CD4-positive, alpha-beta T cell (primary cell): Measurements from ENCODE around the gene GRK5. TPM values are rescaled to one million over a fixed set of nuclear protein-coding genes. Genes with fewer than 3 reads are reported as not detected.

ENCODE experiments used
- ATAC-seq: fragments of 200-7000 bp; cut with Tn5 transposase; one replicate; pipeline ENCODE4 v1.10.0; 2022; ENCODE audit warnings: mild to moderate bottlenecking; ENCODE audit not compliant: poor library complexity
- CTCF ChIA-PET: fragments of 350-600 bp; sonication (Branson Sonifier 250); formaldehyde crosslinking; loops from one replicate; lab custom pipeline; 2021; ENCODE audit warnings: antibody characterized with exemption, inconsistent platforms; lab: Charles Lee
- POLR2A ChIA-PET: fragments of 350-600 bp; sonication (Branson Sonifier 250); formaldehyde crosslinking; loops from one replicate; lab custom pipeline; 2021; ENCODE audit warnings: antibody characterized with exemption, inconsistent platforms; lab: Charles Lee
- DNase-seq, 14 experiments: peaks; one replicate each; pipeline ENCODE4 v3.0.0-alpha.2; 2013 to 2020; ENCODE audit warnings: mixed read lengths in 2 of 14
- H3K27ac ChIP-seq, 2 donors: one replicate each; pipeline versions ENCODE4 v1.5.1 to v1.7.0; 2013; ENCODE audit warnings: low read length in 2 of 2, low read depth in 1 of 2, mild to moderate bottlenecking in 1 of 2
- H3K27me3 ChIP-seq, 2 experiments: 1 replicate in 1 of 2; 2 replicates in 1 of 2; pipeline versions ENCODE4 v1.6.1 to v1.7.0; 2013; ENCODE audit warnings: low read length in 2 of 2, control low read depth in 1 of 2, mild to moderate bottlenecking in 1 of 2, moderate library complexity in 1 of 2; ENCODE audit not compliant: insufficient read depth in 2 of 2, control insufficient read depth in 1 of 2
- H3K36me3 ChIP-seq: one replicate; pipeline ENCODE4 v1.6.1; 2013; ENCODE audit warnings: low read length, control low read depth; ENCODE audit not compliant: insufficient read depth
- H3K4me1 ChIP-seq: one replicate; pipeline ENCODE4 v1.6.1; 2013; ENCODE audit warnings: low read length, control low read depth; ENCODE audit not compliant: insufficient read depth
- H3K4me3 ChIP-seq: one replicate; pipeline ENCODE4 v1.5.1; 2013; ENCODE audit warnings: mild to moderate bottlenecking, low read length, moderate library complexity
- H3K9me3 ChIP-seq, 2 experiments: 1 replicate in 1 of 2; 2 replicates in 1 of 2; pipeline versions ENCODE4 v1.6.1 to v1.7.0; 2013; ENCODE audit warnings: low read length in 2 of 2, mild to moderate bottlenecking in 2 of 2, control low read depth in 1 of 2, moderate library complexity in 1 of 2; ENCODE audit not compliant: control insufficient read depth in 1 of 2, insufficient read depth in 1 of 2
- H3K27ac Mint-ChIP-seq: one replicate; pipeline ENCODE4 v1.8.0; 2020; ENCODE audit warnings: mixed read lengths
- H3K27me3 Mint-ChIP-seq: one replicate; pipeline ENCODE4 v1.8.0; 2021; ENCODE audit warnings: mixed read lengths
- H3K36me3 Mint-ChIP-seq: one replicate; pipeline ENCODE4 v1.8.0; 2021; ENCODE audit warnings: low read depth, mixed read lengths
- H3K4me1 Mint-ChIP-seq: one replicate; pipeline ENCODE4 v1.8.0; 2021; ENCODE audit warnings: low read depth, mixed read lengths
- H3K4me3 Mint-ChIP-seq: one replicate; pipeline ENCODE4 v1.8.0; 2020; ENCODE audit warnings: mild to moderate bottlenecking, mixed read lengths
- H3K9me3 Mint-ChIP-seq: one replicate; pipeline ENCODE4 v1.8.0; 2020; ENCODE audit warnings: mixed read lengths
- intact Hi-C, 2 experiments: fragments of 100-400 bp; cut with DNase I in 1 of 2; cut with micrococcal nuclease in 1 of 2; formaldehyde crosslinking; loops; one replicate each; pipeline versions ENCODE4 v1.15.1 to v1.9.0; 2023 to 2025; cut with DNase I, micrococcal nuclease
- total RNA-seq, 174 experiments: library from RNA in 2 of 174; stranded (reverse) in 2 of 174; gene quantifications; one replicate each; pipeline ENCODE4 v1.2.3 and lab custom pipeline; 2021 to 2026
- TF ChIP-seq, protein P1 (sequence below): fragments of 200-600 bp; IDR thresholded peaks from one replicate; pipeline ENCODE4 v1.8.0; 2022; ENCODE audit warnings: antibody characterized with exemption, mild to moderate bottlenecking

GRK5 gene
- total RNA-seq, 2 experiments from 2014 or later = 19.2 to 20.8 TPM

GRCh38 chr10:119443970-119444660 lies 236.7 kb downstream of the GRK5 start:
- POLR2A ChIA-PET = interaction anchor here (0.6 to 2.4 kb wide), 3 partner anchors 98 to 237 kb away, joined by 3 to 11 read pairs (median 3); partner anchors contain the start of genes GRK5 and RGS10
- no peak overlapping the region for H3K4me3 Mint-ChIP-seq
- TF ChIP-seq, protein P1, sequence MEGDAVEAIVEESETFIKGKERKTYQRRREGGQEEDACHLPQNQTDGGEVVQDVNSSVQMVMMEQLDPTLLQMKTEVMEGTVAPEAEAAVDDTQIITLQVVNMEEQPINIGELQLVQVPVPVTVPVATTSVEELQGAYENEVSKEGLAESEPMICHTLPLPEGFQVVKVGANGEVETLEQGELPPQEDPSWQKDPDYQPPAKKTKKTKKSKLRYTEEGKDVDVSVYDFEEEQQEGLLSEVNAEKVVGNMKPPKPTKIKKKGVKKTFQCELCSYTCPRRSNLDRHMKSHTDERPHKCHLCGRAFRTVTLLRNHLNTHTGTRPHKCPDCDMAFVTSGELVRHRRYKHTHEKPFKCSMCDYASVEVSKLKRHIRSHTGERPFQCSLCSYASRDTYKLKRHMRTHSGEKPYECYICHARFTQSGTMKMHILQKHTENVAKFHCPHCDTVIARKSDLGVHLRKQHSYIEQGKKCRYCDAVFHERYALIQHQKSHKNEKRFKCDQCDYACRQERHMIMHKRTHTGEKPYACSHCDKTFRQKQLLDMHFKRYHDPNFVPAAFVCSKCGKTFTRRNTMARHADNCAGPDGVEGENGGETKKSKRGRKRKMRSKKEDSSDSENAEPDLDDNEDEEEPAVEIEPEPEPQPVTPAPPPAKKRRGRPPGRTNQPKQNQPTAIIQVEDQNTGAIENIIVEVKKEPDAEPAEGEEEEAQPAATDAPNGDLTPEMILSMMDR = no peak

DNA sequence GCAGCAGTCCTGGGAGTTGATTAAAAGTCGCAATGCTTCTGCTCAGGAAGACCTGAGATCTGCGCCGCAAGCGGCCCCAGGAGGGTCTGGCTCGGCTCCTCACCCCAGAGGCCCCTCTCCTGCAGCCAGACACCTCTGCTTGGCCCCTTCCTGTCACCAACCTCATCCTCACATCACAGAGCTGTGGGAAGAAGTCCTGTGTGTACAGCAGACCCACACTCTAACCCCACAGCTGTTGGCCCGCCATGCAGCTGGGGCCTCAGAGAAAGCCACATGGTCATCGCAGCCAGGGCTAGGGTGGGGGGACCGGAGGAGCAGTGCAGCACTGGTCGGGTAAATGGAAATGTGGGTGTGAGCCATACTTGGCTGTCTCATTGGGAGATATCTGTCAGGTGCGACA lies 237.5 kb downstream of the GRK5 start:
- intact Hi-C loops = loop anchor here (1.0 to 5.0 kb wide), 7 partner anchors 44 to 303 kb away; partner anchors contain the start of genes RGS10 (in 1 of the 2) and TIAL1 (in 1 of the 2)
- CTCF ChIA-PET = interaction anchor here (0.6 to 4.2 kb wide), 34 partner anchors 9 to 365 kb away, joined by 3 to 46 read pairs (median 4); partner anchors contain the start of genes EIF3A, GRK5 and RGS10
- no peak overlapping the region for H3K27ac Mint-ChIP-seq
- H3K27ac ChIP-seq = no peak overlapping the region
- H3K4me1 Mint-ChIP-seq = peaks cover 20% of the 10 kb centered on the region
- POLR2A ChIA-PET = interaction anchor here (0.6 to 2.4 kb wide), 4 partner anchors 96 to 238 kb away, joined by 3 to 11 read pairs (median 4); partner anchors contain the start of genes GRK5 and RGS10
- no peaks in the 10 kb centered on the region for H3K27me3 Mint-ChIP-seq
- peaks cover 9% of the 10 kb centered on the region for H3K4me1 ChIP-seq
- TF ChIP-seq, protein P1 = no peak
- ATAC-seq (no peak), DNase-seq (no peak)
- no peak overlapping the region for H3K4me3 ChIP-seq
- no peaks in the 10 kb centered on the region for H3K9me3 Mint-ChIP-seq
- no peaks in the 10 kb centered on the region for H3K36me3 Mint-ChIP-seq
- H3K36me3 ChIP-seq = peaks cover 12% of the 10 kb centered on the region
- no peaks in the 10 kb centered on the region for H3K9me3 ChIP-seq
- no peak overlapping the region for H3K4me3 Mint-ChIP-seq
- no peaks in the 10 kb centered on the region for H3K27me3 ChIP-seq

More at GRCh38 chr10:119443970-119444660, 236.7 kb downstream of the GRK5 start:
- H3K9me3 Mint-ChIP-seq = no peaks in the 10 kb centered on the region
- H3K27ac Mint-ChIP-seq = no peak overlapping the region
- intact Hi-C loops = loop anchor here (2.0 kb wide), 3 partner anchors 45 to 245 kb away; partner anchors contain the start of gene RGS10 (in 1 of the 2)
- Histone ChIP-seq H3K4me1 (peaks cover 9% of the 10 kb centered on the region), H3K9me3 (peaks cover 0 to 6% of the 10 kb centered on the region in 2 experiments), H3K36me3 (peaks cover 15% of the 10 kb centered on the region), H3K27me3 (no peaks in the 10 kb centered on the region), H3K27ac (no peak overlapping the region), H3K4me3 (no peak overlapping the region)
- DNase-seq = no peak
- ATAC-seq = no peak
- CTCF ChIA-PET = interaction anchor here (1.1 to 4.2 kb wide), 8 partner anchors 13 to 238 kb away, joined by 3 to 46 read pairs (median 8); partner anchors contain the start of genes GRK5 and RGS10
- H3K4me1 Mint-ChIP-seq = peaks cover 20% of the 10 kb centered on the region
- peaks cover under 1% of the 10 kb centered on the region for H3K36me3 Mint-ChIP-seq
- H3K27me3 Mint-ChIP-seq = no peaks in the 10 kb centered on the region

DNA sequence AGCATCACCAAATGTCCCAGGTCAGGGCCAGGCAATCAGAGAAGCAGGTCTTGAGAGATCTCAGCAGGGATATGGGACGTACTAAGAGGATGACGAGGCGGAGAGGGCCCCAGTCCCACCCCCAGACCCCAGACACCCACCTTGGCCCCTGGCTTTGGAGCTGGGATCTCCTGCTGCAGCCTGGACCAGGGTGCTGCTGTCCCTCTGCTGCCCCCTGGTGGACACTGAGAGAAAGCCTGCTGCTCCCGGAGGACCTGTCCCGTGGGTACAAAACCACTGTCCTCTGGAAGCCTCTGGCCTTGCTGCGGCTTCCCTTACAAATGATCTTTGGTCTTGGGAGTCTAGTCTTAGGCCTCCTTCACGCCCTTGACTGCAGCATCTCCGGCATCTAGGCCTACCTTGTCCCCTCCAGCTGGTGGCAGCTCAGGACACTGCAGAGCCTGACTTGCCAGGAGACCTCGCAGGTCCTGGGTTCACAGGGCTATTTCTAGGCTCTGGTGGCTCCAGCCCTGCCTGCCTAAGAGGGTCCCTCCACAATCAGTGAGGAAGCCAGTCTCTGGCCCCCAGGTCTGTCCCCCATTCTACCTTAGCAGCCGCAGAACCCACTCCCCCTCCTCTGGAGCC lies 238.1 kb downstream of the GRK5 start:
- CTCF ChIA-PET = interaction anchor here (0.6 to 4.2 kb wide), 34 partner anchors 9 to 366 kb away, joined by 3 to 46 read pairs (median 4); partner anchors contain the start of genes EIF3A, GRK5 and RGS10
- peak; percentile 90 for ATAC-seq

More for the DNA sequence above, 238.1 kb downstream of the GRK5 start:
- Histone ChIP-seq H3K27me3 (no peaks in the 10 kb centered on the region), H3K4me1 (peaks cover 9% of the 10 kb centered on the region), H3K36me3 (peaks cover 12% of the 10 kb centered on the region), H3K27ac (no peak overlapping the region), H3K4me3 (no peak overlapping the region), H3K9me3 (no peaks in the 10 kb centered on the region)
- no peaks in the 10 kb centered on the region for H3K9me3 Mint-ChIP-seq
- POLR2A ChIA-PET = interaction anchor here (0.8 to 2.4 kb wide), 4 partner anchors 44 to 239 kb away, joined by 3 to 11 read pairs (median 4); partner anchors contain the start of gene GRK5
- peak; percentile 75 to 93 (median 82) for DNase-seq
- intact Hi-C loops = loop anchor here (1.0 to 5.0 kb wide), 7 partner anchors 43 to 303 kb away; partner anchors contain the start of genes RGS10 (in 1 of the 2) and TIAL1 (in 1 of the 2)
- H3K4me3 Mint-ChIP-seq = no peak overlapping the region
- TF ChIP-seq, protein P1 = peak; percentile 83
- no peaks in the 10 kb centered on the region for H3K36me3 Mint-ChIP-seq
- H3K27ac Mint-ChIP-seq = no peak overlapping the region
- H3K27me3 Mint-ChIP-seq = no peaks in the 10 kb centered on the region
- H3K4me1 Mint-ChIP-seq = peaks cover 20% of the 10 kb centered on the region
